ENCODE data around the gene OR6C75. TPM values are rescaled to one million over a fixed set of nuclear protein-coding genes. Genes with fewer than 3 reads are reported as not detected.

The OR6C75 gene
- total RNA-seq, 1 experiment from 2014 or later = not detected

DNA sequence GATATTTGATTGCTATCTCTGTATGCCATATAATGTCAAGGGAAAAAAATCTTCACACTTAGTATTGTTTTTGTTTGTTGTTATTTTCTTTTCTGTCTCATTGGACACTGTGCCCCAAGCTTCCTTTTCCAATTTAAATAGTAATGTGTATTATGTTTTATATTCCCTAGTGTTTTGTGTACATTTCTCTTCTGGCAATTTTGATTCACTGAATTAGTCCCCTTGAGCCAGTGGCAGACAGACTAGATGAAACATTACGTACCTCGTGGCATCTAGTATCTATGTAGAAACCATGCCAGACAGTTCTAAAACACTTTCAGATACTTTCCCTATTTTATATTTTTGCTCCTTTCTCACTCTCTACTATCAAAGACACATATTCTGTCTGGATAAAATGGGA lies 48.7 kb upstream of the OR6C75 start, which contains the start of gene OR6C1:
TSS of gene OR6C1 (plus strand) at position 301 of the 400 bp plus-strand sequence. CDS start 6,257 bp downstream, outside the sequence.
- no peak within 1 kb of the TSS for H3K18ac ChIP-seq (ENCODE audit: insufficient read length, low read depth, low read length)
- no peaks in the 10 kb centered on the region for H3K23me2 ChIP-seq (ENCODE audit: insufficient read length, low read depth, low read length, poor library complexity, severe bottlenecking)
- no peak within 1 kb of the TSS for H2BK20ac ChIP-seq (ENCODE audit: low read depth, low read length, poor library complexity, severe bottlenecking)
- H3T11ph ChIP-seq (ENCODE audit: low read length) = no peak within 1 kb of the TSS
- Mint-ChIP-seq H3K4me1 (no peaks in the 10 kb centered on the region), H3K27me3 (ENCODE audit: low read depth) (no peaks in the 10 kb centered on the region), H3K27ac (no peak within 1 kb of the TSS), H3K9me3 (no peaks in the 10 kb centered on the region; a peak in 1 of 5 replicates), H3K36me3 (ENCODE audit: insufficient read depth in 1 of 3, low read depth in 3 of 3) (peaks cover 0 to 2% (median under 1%) of the 10 kb centered on the region in 3 experiments; a peak in 3 of 7 replicates), H3K4me3 (no peak within 1 kb of the TSS)
- no peak within 1 kb of the TSS for H3K4ac ChIP-seq (ENCODE audit: low read depth, low read length)
- no peak within 1 kb of the TSS for H2BK12ac ChIP-seq (ENCODE audit: insufficient read length, low read depth, low read length)
- H3K23ac ChIP-seq (ENCODE audit: insufficient read length, low read depth, low read length) = no peak within 1 kb of the TSS
- H3K79me1 ChIP-seq (ENCODE audit: insufficient read depth, low read depth, low read length, poor library complexity, severe bottlenecking) = no peaks in the 10 kb centered on the region
- no peak within 1 kb of the TSS for H2AFZ ChIP-seq (ENCODE audit: low read length)
- no peak for TF ChIP-seq CTCF (conservative IDR thresholded peaks at IDR 0.05)
- H3K56ac ChIP-seq (ENCODE audit: insufficient read length, low read depth, low read length) = no peak within 1 kb of the TSS
- no peak within 1 kb of the TSS for H2BK5ac ChIP-seq (ENCODE audit: insufficient read length, low read length)
- no peak within 1 kb of the TSS for H4K5ac ChIP-seq (ENCODE audit: insufficient read length, low read depth, low read length)
- no peak within 1 kb of the TSS for H3K14ac ChIP-seq (ENCODE audit: insufficient read depth, low read length)
- H3K79me2 ChIP-seq (ENCODE audit: insufficient read depth, low read length) = no peaks in the 10 kb centered on the region
- no peaks in the 10 kb centered on the region for H3K4me1 ChIP-seq (ENCODE audit: insufficient read depth, low read length)
- H3K4me2 ChIP-seq (ENCODE audit: insufficient read depth, insufficient read length, low read length) = no peak within 1 kb of the TSS
- WGBS (ENCODE audit: extremely low coverage, insufficient read length, low lambda C conversion rate) = no CpG with 5 or more reads among the region's 2 CpGs
- no peak within 1 kb of the TSS for H3K27ac ChIP-seq (ENCODE audit: insufficient read length, low read depth, low read length)
- H3K27me3 ChIP-seq (ENCODE audit: insufficient read depth, low read length) = no peaks in the 10 kb centered on the region
- H4K8ac ChIP-seq (replicated peaks; ENCODE audit: insufficient read length, low read depth, low read length) = no peak within 1 kb of the TSS
- DNase-seq = no peak
- H4K20me1 ChIP-seq (ENCODE audit: control insufficient read depth, insufficient read depth, insufficient read length) = no peaks in the 10 kb centered on the region
- H2BK15ac ChIP-seq (ENCODE audit: low read depth, low read length) = no peak within 1 kb of the TSS
- no peak within 1 kb of the TSS for H2BK120ac ChIP-seq (ENCODE audit: low read depth, low read length, poor library complexity, severe bottlenecking)
- no peaks in the 10 kb centered on the region for H3K9me3 ChIP-seq (ENCODE audit: control insufficient read depth, low read depth, low read length)
- no peak within 1 kb of the TSS for H2AK5ac ChIP-seq (ENCODE audit: insufficient read length, low read length)
- no peak within 1 kb of the TSS for H3K9ac ChIP-seq (ENCODE audit: extremely low read depth, insufficient read length, low read length)
- H4K91ac ChIP-seq (ENCODE audit: insufficient read length, low read depth, low read length) = no peak within 1 kb of the TSS
